NCI-H1417 treated with DMSO at 0.1 percent for 48 hours (cell line): ENCODE measurements around the gene DKK1.
"Not testable (repeated sequence)": the region's sequence is repeated elsewhere in the genome, so short reads cannot be mapped to it uniquely, and the experiment has no call there.

Experiments
- DNase-seq: peaks from one replicate; lab custom pipeline; 2025; lab: John Stamatoyannopoulos, UW

The DKK1 gene

GRCh38 chr10:52318136-52318701 is 4.1 kb downstream of the DKK1 start:
- no peak for DNase-seq

- no peak for DNase-seq
Measured at GRCh38 chr10:52318822-52319464, 4.9 kb downstream of the DKK1 start.

DNA sequence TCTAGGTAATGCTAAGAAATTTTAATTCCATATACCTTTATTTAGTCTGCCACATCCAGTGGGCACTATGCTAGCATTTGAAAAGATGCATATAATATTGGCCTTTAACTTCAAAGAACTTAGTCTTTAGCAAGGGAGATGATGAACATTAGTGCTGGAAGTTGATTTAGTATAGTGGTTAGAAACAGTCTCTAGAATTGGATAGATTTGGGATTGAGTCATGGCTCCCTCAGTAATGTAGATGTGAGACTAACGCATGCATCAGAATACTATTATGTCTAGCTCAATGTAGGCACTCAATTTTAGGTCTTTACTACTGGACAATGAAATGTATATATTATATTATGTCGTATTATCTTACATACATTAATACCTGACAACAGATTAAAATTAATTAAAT is 5.8 kb downstream of the DKK1 start:
- no peak for DNase-seq

GRCh38 chr10:52322323-52322722 is 8.2 kb downstream of the DKK1 start:
- DNase-seq, result no peak

GRCh38 chr10:52322936-52323335 is 8.9 kb downstream of the DKK1 start:
- no peak for DNase-seq

DNA sequence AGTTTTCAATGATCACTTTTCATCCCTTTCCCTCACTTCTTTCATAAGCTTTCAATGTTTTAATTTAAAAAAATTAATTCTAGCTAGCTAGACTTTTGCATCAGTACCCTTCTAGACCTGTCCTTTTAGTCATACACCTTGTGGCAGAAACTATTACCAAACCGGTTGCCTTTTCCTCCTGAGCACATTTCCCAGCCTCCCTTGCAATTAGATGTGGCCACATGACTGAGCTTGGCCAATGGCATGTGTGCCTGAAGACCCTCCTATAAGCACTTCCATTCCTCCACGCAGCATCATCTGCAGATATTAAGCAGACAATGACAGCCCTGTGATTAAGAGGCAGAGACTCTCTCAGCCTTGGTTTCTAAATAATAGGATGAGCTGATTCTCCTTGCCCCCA is 12.3 kb downstream of the DKK1 start:
- DNase-seq, result no peak

DNA sequence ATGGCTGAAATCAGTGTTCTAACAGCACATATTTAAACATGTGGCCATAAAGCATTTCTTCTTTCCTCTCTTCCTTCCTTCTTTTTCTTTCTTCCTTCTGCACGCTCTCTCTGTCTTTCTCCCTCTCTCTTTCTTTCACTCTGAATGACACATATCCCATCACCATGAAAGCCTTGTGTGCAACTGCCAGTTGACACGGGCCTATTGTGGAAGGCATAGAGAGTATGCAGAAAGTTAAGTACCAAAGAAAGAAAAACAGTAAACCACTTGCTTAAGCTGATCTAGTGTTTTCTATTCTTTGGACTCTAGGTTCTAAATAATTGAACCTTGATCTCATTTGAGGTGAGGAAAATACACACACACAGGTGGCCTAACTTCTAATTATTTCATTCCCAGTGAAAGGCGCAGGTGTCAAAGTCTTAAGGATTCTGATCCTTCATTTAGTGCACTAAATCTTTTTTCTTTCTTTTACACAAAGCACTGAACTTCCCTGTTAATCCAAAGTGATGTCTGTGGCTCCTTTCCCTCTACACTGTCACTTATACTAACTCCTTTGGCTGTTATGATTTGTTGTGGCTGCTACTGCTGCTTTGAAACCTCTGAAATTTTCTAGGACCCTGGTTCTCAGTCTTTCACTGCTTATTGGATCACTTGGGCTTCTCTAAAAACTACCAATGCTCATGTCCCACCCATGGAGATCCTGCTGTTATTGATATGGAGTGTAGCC is 17.7 kb downstream of the DKK1 start:
- DNase-seq, result no peak

- no peak for DNase-seq
Measured at GRCh38 chr10:52332815-52333214, 18.7 kb downstream of the DKK1 start.

GRCh38 chr10:52334595-52334994 is 20.5 kb downstream of the DKK1 start:
- DNase-seq, result no peak

GRCh38 chr10:52335665-52336064 is 21.6 kb downstream of the DKK1 start:
- no peak for DNase-seq

DNA sequence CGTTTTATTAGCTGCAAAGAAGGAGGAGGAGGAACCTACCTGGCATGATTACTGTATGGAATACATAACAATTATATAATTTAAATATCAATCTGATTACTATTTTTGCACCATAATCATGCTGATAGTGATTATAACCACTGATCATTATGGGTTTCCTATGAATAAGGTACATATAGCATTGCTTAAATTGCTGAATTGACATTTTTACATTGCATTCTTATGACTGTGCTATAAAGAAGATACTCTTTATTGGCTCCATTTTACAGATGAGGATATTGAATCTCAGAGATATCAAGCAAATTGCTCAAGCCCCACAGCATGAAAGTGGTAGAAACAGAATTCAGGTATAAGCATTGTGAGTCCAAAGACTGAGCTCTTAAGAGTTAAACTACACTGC is 23.1 kb downstream of the DKK1 start:
- no peak for DNase-seq

DNA sequence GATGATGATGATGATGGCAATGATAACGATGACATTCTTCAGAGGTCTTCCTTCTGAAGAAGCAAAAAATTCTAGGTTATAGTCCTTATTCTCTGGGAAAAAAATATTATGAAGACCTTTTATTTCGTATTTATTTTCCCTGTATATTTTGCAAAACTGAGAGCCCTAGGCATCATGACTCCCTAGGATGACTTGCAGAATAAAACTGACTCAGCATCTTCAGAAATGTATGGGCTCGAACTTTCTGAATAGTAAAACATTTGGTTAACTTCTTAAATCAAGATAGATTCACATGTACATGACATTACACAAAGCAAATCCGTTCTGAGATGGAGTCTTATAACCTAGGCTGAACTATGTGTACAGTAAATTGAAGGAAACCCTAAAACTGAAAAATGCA is 29.4 kb downstream of the DKK1 start:
- DNase-seq, result no peak

GRCh38 chr10:52346394-52347326 is 32.6 kb downstream of the DKK1 start:
- DNase-seq, result no peak

- no peak for DNase-seq
Measured at GRCh38 chr10:52347327-52347667, 33.2 kb downstream of the DKK1 start.

GRCh38 chr10:52348037-52348564 is 34.0 kb downstream of the DKK1 start:
- no peak for DNase-seq

GRCh38 chr10:52351914-52352330 is 37.8 kb downstream of the DKK1 start:
- DNase-seq, result no peak

DNA sequence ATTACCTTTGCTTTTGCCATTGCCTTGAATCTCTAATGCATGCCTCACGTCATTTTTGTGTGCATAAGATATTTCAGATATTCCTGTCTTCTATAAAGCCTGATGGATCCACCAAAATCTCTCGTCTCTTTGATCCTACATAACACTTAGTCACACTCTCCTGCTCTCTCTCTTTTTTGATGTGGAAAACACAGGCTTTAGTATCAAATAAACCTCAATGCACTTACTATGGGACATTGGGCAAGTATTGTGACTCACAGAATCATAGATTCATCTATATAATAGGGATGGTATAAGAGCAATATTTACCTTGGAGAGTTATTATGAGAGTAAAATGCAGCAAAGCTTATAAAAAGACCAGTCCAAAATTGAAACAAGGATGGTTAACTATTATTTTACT is 39.1 kb downstream of the DKK1 start:
- no peak for DNase-seq

GRCh38 chr10:52353960-52354394 is 39.9 kb downstream of the DKK1 start:
- DNase-seq, result no peak

- DNase-seq, result no peak
Measured at GRCh38 chr10:52357971-52358370, 43.9 kb downstream of the DKK1 start.

- DNase-seq, result no peak
Measured at GRCh38 chr10:52359441-52359840, 45.4 kb downstream of the DKK1 start.

DNA sequence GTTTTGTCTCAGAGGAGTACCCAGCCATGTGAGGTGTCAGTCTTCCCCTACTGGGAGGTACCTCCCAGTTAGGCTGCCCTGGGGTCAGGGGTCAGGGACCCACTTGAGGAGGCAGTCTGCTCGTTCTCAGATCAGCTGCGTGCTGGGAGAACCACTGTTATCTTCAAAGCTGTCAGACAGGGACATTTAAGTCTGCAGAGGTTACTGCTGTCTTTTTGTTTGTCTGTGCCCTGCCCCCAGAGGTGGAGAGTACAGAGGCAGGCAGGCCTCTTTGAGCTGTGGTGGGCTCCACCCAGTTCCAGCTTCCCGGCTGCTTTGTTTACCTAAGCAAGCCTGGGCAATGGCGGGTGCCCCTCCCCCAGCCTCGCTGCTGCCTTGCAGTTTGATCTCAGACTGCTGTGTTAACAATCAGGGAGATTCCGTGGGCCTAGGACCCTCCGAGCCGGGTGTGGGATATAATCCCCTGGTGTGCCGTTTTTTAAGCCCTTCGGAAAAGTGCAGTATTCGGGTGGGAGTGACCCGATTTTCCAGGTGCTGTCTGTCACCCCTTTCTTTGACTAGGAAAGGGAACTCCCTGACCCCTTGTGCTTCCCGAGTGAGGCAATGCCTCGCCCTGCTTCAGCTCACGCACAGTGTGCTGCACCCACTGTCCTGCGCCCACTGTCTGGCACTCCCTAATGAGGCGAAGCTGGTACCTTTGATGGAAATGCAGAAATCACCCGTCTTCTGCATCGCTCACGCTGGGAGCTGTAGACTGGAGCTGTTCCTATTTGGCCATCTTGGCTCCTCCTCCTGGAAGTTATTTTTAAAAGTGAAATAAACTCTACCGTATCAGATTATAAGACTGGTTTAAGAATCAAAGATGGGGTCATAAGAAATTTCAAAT is 51.7 kb downstream of the DKK1 start:
- DNase-seq, result not testable (repeated sequence)
